ENCODE results near the gene PHF12. TPM values are rescaled to one million over a fixed set of nuclear protein-coding genes. Genes with fewer than 3 reads are reported as not detected.
"Not testable (repeated sequence)": the region's sequence is repeated elsewhere in the genome, so short reads cannot be mapped to it uniquely, and the experiment has no call there.

Gene PHF12
- total RNA-seq, 6 experiments from 2014 or later, result 26.4 to 33.6 (median 29.8) TPM

DNA sequence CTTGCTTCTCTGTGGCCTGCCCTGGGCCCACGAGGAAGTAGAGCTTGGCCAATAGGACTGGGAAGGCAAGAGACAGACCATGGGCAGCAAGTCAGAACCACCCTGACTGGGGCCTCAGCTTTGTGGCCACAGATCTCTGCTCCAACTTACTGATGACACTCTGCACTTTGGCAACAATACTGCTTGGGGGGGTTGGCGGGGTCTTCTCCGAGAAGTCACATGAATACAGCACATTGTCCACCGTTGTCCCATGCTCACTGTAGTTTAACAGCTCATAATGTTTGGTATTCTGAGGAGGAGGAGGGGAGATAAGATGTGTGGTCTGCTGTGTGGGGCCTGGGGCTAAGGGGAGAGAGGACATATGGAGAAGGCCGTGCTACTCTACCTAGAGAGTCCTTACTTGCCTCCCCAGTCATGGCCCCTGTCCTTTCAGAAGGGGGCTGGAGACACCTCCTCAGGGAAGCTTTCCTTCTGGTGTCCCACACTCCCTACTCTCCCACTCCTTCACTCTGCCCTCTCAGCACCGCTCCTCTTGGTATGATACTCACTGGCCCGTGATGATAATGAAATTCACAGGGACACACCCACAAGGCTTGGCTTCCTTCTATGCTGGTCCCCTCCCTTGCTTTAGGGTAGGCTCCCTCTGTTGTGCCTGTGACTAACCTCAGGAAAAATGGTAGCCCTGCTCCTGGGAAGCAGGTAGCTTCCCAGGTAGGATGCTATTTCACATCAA lies 44.4 kb downstream of the PHF12 start:
- H3K36me3 Mint-ChIP-seq (ENCODE audit: low read depth), result peaks cover 14% of the 10 kb centered on the region

DNA sequence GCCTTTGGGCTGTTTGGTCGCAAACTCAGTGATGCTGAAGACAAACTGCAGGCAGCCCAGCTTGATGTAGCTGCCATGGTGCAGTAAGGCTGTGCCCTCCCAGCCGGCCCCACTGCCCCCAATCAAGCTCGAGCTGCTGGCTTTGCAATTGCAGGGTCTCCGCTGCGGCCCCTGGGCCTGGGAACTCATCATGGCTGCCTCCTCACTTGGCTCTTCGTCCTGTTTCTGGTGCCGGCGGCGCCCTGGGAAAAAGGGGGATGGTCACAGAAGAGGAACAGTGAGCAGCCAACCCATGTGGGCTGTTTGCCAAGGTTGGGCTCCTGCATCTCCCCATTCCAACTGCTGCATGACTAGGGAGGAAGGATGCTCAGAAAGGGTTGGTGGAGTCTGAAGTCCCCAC lies 45.0 kb downstream of the PHF12 start:
- H3K27me3 Mint-ChIP-seq (ENCODE audit: insufficient read depth), result peaks cover 9% of the 10 kb centered on the region
- H3K4me1 Mint-ChIP-seq (ENCODE audit: low read depth), result peaks cover 41% of the 10 kb centered on the region
- H3K27ac Mint-ChIP-seq, result no peak overlapping the region
- peaks cover 14% of the 10 kb centered on the region for H3K36me3 Mint-ChIP-seq (ENCODE audit: low read depth)
- TF ChIP-seq, protein P1, sequence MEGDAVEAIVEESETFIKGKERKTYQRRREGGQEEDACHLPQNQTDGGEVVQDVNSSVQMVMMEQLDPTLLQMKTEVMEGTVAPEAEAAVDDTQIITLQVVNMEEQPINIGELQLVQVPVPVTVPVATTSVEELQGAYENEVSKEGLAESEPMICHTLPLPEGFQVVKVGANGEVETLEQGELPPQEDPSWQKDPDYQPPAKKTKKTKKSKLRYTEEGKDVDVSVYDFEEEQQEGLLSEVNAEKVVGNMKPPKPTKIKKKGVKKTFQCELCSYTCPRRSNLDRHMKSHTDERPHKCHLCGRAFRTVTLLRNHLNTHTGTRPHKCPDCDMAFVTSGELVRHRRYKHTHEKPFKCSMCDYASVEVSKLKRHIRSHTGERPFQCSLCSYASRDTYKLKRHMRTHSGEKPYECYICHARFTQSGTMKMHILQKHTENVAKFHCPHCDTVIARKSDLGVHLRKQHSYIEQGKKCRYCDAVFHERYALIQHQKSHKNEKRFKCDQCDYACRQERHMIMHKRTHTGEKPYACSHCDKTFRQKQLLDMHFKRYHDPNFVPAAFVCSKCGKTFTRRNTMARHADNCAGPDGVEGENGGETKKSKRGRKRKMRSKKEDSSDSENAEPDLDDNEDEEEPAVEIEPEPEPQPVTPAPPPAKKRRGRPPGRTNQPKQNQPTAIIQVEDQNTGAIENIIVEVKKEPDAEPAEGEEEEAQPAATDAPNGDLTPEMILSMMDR (IDR thresholded peaks at IDR 0.05), result no peak
- no peak for DNase-seq
- no peak overlapping the region for H3K4me3 Mint-ChIP-seq
- H3K9me3 Mint-ChIP-seq, result no peaks in the 10 kb centered on the region

More for the DNA sequence above, 44.4 kb downstream of the PHF12 start:
- no peak overlapping the region for H3K4me3 Mint-ChIP-seq
- H3K4me1 Mint-ChIP-seq (ENCODE audit: low read depth), result peaks cover 37% of the 10 kb centered on the region
- no peaks in the 10 kb centered on the region for H3K9me3 Mint-ChIP-seq
- no peak for DNase-seq
- H3K27me3 Mint-ChIP-seq (ENCODE audit: insufficient read depth), result peaks cover 9% of the 10 kb centered on the region
- H3K27ac Mint-ChIP-seq, result no peak overlapping the region
- TF ChIP-seq, protein P1 (IDR thresholded peaks at IDR 0.05), result no peak

DNA sequence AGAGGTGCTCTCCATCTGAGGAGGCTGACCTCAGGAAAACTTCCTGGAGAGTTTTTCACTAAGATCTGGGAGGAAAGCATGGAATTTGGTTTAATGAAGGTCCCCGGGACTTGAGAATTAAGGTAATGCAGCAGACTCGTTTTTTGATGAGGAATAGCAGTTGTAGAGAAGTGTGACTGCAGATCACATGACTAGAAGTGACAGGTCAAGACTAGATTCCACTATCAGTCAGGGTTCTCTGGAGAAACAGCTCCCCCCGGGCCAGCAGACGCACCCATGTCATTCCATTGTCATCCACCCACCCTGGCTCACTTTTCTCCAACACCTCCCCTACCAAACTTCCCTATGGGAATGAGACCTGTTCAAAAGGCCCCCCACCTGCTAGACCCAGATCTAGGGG lies 46.5 kb downstream of the PHF12 start:
- Mint-ChIP-seq H3K36me3 (ENCODE audit: low read depth) (peaks cover 14% of the 10 kb centered on the region), H3K4me1 (ENCODE audit: low read depth) (peaks cover 30% of the 10 kb centered on the region)
- DNase-seq, result no peak

DNA sequence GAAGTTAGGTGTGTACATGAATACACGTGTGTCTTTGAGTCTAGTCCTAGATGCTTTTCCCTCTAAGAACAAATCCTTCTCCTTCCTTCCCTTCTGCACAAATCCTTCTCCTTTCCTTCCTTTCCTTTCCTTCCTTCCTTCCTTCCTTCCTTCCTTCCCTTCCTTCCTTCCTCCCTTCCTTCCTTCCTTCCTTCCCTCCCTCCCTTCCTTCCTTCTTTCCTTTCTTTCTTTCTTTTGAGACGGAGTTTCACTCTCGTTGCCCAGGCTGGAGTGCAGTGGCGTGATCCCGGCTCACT lies 47.8 kb downstream of the PHF12 start:
- not testable (repeated sequence) for H3K36me3 Mint-ChIP-seq (ENCODE audit: low read depth); H3K9me3 Mint-ChIP-seq; H3K27ac Mint-ChIP-seq; DNase-seq; H3K27me3 Mint-ChIP-seq (ENCODE audit: insufficient read depth)
- H3K4me1 Mint-ChIP-seq (ENCODE audit: low read depth), result peaks cover 20% of the 10 kb centered on the region
- H3K4me3 Mint-ChIP-seq, result peak overlapping the region; percentile 60

More for the DNA sequence above, 46.5 kb downstream of the PHF12 start:
- Mint-ChIP-seq H3K4me3 (no peak overlapping the region), H3K9me3 (no peaks in the 10 kb centered on the region), H3K27me3 (ENCODE audit: insufficient read depth) (peaks cover 10% of the 10 kb centered on the region), H3K27ac (no peak overlapping the region)
- TF ChIP-seq, protein P1 (IDR thresholded peaks at IDR 0.05), result no peak

DNA sequence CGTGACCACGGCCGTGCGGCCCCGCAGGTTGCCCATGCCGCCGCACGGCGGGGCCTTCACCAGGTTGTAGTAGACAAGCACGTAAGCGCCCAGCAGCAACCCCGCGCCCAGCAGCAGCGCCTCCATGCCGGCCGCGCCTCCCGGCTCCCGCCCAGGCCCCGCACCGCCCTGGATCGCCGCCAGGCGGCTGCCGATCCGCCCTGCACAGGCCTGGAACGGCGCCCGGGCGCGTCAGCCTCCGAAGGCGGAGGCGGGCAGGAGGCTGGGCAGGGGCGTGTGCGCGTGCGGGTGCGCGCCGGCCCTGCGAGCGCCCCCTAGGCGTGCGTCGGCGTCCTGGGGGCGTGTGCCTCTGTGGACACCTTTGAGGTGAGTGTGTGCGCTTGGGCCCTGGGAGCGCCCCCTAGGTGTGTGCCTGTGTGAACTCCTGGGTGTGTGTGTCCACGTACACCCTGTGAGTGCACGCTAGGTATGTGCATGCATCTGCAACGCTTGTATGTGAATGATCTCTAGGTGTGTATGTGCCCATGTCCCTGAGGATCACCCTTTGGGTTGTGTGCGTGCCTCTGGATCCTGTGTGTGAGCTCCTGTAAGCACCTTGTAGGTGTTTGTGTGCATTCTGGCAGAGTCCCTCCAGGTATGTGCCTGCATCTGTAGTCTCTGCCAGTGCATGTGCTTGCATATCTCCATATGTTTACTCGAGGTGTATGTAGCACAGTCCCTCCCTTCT lies 48.3 kb downstream of the PHF12 start, which contains the start of gene DHRS13:
Gene DHRS13 (minus strand): TSS at position 261 of the 727 bp plus-strand sequence. CDS start 135 bp downstream, at position 126.
- Mint-ChIP-seq H3K9me3 (no peaks in the 10 kb centered on the region), H3K27me3 (ENCODE audit: insufficient read depth) (peaks cover 10% of the 10 kb centered on the region), H3K27ac (peak within 1 kb of the TSS; percentile 16; the same call in 1 of the 2 replicates), H3K4me1 (ENCODE audit: low read depth) (peaks cover 21% of the 10 kb centered on the region), H3K4me3 (peak within 1 kb of the TSS; percentile 88), H3K36me3 (ENCODE audit: low read depth) (peaks cover 6% of the 10 kb centered on the region; the same call in 1 of the 2 replicates)
- DNase-seq, result peak; percentile 79
- TF ChIP-seq, protein P1 (IDR thresholded peaks at IDR 0.05), result peak; percentile 97
